HL-60/S4 treated with retinoic acid at 250 ng/mL for 4 days and 3 days (cell line): ENCODE data around the gene CAPN8.

Experiments
- in situ Hi-C: fragments of 300-500 bp; cut with MboI; formaldehyde crosslinking; loops from 2 replicates; pipeline ENCODE4 v1.7.0; 2022; ENCODE audit warnings: low sequenced_read_pairs

CAPN8 gene

DNA sequence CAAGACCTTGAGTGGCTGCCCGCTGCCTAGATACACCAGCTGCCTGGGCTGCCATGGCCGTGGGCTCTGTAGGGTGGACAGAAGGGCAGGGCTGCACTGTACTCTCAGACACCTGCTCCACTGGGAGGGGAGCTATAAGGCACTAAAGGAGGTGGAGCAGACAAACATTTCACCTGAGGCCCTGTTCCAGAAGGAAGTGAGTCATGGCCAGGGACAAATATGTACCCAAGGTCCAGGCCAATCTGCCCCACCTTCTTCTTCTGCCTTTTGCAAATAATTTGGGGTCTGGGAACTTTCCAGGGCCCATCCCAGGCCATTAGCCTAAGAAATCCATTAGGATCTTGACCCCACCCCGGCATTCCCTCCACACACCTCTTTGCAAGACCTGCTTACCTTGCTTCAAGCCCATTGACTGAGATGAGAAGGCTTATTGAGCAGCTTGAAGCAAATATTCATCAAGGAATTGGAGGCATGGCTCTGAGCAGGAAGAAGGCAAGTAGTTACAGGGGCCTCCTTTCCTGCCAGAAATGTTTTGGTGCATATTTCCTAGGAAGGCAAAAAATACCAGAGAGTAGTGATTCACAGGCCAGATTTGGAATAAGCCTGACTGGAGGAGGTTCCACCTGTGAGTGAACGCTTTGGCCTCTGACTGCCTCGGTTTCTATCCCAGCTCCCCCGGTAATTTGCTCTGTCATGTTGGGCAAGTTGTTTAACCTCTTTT is at the start of gene CAPN8:
CAPN8 (minus strand) TSS at position 110 of the 721 bp plus-strand sequence; CDS start at position 55, 55 bp downstream.
- in situ Hi-C loops: no loop called here

DNA sequence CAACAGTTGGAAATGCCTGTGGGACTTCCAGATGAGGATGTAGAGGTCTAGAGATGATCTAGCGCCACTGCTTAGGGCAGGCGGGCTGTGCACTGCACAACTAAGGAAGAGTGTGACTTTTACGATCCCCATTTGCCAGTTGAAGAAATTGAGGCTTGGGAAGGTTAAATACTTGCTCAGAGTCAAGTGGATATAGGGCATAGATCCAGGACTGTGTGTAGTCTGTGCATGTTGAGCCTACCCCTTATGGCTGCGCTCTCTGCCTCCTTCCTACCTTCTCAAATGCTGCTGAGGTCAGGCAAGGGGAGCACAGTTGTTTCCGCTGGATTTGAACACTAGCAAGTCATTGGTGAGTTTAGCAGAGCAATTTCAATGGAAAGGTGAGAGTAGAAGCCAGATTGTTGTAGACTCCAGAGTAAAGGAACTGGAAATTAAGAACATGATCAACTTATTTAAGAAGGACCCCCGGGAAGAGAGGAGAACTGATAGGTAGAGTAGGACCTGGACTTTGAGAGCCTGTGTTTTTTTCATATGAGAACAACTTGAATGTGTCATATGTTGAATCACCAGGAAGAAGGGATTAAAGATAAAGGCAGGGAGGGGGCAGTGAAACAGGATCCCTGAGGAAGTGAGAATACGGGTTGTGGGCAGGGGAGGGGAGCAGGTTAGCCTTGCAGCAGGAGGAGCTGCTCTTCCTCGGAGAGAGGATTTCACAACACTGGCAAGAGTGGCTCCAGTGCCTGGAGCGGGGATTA is 49.5 kb upstream of the CAPN8 start:
- in situ Hi-C loops: no loop called here

DNA sequence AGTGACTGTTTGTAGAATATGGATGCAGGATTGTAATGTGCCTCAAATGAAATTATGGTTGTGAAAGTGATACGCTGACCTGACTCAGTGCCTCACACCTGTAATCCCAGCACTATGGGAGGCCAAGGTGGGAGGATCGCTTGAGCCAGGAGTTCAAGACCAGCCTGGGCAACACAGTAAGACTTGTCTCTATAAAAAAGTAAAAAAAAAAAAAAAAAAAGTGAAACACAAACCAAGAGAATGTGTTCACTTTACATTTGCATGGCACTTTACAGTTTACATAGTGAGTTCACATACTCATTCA is 48.9 kb upstream of the CAPN8 start:
- in situ Hi-C loops: no loop called here

DNA sequence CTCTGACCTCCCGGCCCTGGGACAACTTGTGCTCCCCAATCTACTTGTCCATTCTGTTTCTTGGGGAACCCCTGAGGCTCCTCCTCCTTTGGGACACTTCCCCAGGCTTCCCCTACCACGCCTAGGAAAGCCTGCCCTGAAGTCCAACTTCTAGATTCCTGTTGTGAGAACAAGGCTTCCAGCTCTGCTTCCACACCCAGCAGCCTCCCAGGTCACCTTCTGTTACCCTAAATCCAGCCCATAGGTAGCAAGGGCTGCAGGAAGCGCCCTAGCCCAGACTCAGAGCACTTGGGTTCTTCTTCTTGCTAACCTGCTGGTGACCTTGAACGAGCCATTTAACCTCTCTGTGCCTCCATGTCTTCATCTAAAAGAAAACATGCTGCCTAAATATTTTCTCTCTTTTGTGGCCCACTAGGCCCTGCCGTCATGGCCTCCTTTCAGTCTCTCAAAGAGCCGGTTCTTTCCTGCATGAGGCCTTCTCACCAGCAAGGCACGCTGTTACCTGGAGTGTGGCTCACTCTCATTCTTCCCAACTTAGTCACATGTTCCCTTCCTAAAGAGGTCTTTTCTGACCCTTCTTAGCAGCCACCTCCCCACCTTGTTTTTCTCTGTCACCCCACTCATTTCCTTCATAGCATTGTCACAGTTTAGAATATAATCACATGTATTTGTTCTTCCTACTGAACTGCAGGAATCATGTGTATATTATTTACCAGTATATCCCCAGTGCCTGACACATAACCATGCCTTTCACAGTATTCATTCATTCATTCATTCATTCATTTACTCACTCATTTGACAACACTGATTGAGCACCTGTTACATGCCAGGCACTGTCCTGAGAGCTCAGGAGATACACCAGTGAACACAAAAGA is 48.3 kb upstream of the CAPN8 start:
- in situ Hi-C loops: no loop called here

DNA sequence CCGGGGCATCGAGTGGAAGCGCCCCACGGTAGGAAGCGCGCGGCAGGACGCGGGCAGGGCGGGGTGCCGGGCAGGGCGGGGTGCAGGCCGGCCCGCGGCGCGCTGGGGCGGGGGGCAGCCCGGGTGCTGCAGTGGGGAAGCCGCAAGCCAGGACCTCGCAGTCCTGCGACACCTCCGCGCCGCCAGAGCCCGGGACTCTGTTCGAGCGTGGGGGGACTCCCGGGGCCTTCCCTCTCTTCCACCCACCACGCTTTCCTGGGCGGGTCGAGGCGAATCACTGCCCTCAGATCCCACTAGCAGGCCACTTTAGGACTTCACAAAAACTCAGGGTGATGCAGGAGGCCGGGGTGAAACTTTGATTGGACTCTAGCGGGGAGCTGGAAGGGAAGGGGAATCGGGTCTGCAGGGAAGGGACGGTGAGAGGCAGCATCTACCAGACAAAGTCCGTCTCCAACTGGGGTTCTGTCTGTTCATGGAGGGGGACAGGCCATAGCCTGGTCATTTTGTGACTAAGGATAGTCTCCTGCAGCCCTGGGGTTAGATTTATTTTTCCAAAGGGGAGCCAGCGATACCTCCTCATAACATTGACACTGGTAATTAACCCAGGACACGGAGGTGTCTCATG is 47.5 kb upstream of the CAPN8 start:
- in situ Hi-C loops: no loop called here

DNA sequence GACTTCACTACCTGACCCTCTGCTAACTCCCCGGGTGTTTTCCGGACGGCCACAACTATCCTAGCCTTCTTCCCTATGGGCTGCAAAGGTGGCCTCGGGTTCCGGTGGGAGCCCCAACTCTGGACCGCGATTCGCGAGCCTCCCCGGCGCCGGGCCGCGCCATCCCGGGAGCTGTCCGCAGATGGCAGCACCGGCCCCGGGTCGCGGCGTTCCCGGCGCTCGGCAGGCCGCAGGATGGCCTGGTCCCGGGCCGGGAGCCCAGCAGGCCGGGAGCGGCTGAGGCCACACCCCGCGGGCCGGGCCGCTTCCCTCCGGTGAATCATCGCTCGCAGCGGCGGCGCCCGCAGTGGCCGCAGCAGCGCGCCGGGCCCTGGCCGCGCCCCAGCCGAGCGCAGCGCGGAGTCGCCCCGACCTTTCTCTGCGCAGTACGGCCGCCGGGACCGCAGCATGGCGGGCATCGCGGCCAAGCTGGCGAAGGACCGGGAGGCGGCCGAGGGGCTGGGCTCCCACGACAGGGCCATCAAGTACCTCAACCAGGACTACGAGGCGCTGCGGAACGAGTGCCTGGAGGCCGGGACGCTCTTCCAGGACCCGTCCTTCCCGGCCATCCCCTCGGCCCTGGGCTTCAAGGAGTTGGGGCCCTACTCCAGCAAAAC is 46.8 kb upstream of the CAPN8 start, which contains the start of gene CAPN2:
CAPN2 (plus strand) TSS at position 346 of the 656 bp plus-strand sequence; CDS start at position 448, 102 bp downstream.
- in situ Hi-C loops: no loop called here

DNA sequence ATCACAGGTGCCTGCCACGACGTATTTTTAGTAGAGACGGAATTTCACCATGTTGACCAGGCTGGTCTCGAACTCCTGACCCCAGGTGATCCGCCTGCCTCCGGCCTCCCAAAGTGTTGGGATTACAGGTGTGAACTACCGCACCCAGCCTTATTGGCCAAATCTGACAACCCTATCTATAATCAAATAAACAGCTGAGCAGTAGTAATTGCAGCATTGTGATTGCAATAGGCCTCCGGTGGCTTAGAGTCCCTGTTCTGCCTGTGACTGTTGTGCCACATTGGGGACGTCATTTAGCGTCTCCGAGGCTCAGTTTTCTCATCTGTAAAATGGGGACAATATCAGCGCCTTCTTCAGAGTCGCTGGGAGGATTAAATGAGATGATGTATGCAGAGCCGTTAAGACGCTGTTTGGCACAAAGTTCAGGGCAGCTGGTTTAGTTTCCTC is 46.3 kb upstream of the CAPN8 start:
- in situ Hi-C loops: no loop called here

DNA sequence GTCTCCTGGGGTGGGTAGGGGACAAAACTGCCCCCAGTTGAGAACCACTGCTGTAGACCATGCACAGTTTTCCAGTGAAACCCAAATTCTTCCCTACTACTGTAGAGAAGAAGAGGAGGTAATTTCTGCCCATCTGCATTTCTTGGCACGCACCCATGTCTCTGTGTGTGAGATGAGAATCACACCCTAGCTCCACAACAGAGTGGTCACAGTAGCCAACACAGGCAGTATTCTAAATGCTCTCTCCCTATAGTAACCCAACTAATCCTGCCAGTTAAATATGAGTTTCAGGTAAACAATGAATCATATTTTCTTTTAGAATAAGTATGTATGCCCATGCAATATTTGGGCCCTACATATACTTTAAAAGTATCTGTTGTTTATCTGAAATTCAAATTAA is 45.7 kb upstream of the CAPN8 start:
- in situ Hi-C loops: no loop called here

DNA sequence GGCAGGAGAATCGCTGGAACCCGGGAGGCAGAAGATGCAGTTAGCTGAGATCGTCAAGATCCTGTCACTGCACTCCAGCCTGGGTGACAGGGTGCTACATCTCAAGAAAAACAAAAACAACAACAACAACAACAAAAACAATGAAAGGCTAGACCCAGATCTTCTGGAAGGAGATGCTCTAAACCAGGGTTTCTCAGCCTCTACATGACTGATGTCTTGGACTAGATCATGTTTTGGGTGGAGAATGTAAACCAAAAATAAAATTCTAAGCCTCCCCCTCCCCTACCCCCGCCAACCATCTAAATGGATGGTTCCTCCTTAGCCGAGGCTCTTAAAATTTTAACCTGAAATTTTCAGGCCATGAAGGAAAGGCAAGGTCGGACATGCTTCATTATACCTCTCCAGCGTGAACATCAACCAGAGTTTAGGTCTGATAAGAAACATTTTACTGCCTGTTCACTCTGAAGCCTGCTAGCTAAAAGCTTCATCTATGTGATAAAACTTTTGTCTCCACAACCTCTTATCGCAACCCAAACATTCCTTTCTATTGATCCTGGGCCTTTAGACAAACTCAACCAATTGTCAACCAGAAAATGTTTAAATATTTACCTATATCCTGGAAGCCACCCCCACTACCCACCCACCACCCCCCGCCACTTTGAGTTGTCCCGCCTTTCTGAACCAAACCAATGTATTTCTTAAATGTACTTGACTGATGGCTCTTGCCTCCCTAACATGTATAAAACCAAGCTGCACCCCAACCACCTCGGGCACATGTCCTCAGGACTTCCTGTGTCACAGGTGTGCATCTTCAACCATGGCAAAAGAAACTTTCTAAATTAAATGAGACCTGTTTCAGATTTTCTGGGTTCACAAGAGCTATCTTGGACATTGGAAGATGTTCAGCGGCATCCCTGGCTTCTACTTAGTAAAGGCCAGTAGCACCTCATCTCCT is 45.0 kb upstream of the CAPN8 start:
- in situ Hi-C loops: no loop called here

DNA sequence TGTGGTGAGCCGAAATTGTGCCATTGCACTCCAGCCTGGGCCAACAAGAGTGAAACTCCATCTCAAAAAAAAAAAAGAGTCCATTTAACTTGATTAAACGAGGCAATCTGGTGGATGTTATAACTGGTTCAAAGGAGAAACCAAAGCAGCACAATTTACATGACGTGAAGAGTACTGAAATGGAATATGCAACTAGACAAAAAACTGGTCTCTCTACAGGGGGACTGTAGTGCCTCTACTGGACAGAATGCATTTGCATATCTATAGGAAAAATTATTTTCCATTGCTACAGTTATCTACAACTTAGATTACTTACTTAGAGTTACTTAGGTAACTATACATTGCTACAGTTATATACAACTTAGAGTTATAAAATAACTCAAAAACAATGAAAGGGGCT is 44.1 kb upstream of the CAPN8 start:
- in situ Hi-C loops: no loop called here

DNA sequence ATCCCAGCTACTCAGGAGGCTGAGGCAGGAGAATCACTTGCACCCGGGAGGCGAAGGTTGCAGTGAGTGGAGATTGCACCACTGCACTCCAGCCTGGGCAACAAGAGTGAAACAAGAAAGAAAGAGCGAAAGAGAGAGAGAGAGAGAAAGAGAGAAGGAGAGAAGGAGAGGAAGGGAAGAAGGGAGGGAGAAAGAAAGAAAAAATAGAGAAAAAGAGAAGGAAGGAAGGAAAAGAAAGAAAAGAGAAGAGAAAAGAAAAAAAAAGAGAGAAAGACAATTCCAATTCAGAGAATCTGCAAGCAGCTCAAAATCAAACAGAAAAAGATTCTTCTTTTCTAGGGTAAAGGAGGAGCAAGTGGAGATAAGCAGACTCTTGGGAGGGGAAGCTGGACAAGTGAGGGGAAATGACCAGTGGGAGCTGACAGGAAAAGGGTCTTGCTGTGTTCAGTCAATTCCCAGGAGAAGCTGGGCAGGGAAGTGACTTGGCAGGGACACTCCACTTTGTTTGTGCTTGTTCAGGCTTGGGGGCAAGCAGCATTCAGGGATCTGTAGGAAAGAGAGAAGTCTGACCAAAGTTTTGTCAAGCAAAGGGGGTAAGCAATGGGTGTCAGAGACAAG is 43.3 kb upstream of the CAPN8 start:
- in situ Hi-C loops: no loop called here

DNA sequence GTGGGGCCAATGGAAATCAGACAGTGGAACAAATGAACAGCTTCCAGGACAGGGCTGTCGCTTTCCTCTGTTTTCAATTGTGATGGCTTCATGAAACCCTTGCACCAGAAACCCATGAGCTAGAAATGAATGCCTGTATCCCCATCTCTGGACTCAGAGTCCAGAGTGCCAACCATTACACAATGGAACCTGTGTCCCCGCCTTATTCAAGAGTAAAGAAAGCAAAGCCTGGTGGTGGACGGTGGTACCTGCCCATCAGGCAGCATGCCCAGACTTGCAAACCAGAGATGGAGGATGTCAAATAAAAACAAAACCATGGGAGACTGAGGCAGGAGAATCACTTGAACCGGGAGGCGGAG is 42.5 kb upstream of the CAPN8 start:
- in situ Hi-C loops: no loop called here

DNA sequence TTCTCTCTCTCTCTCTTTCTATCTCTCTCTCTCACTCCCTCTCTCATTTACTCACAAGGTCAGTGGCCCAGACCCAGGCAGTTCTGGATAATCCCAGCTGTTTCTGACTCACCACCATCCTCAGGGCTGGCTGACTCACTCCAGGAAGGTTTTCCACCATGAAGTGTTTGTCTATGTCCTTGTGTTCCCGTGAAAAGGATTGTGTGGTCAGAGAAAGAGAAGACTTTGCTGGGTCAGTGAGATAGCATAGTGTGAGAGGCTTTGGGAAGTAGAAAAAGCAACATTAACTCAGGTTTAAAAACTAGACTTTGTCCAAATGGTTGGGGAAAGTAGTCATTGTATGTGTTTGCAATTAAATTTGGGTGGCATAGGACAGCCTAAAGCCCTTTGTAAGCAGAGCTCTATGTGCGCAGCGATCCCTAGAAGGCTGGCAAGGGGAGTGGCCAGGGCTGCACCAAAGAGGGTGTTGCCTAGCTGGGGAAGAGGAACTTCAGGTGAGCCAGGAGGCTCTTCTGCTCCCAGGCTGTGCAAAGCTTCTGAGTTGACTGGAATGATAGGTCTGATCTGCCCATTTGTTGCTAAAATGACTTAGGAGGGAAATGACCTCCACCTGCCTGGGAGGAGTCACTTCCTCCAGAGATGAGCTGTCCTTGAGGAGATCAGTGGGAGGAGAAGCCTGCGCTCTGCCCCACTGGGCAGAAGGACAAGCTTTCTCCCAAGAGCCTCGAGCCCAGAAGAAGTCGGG is 41.9 kb upstream of the CAPN8 start:
- in situ Hi-C loops: no loop called here

DNA sequence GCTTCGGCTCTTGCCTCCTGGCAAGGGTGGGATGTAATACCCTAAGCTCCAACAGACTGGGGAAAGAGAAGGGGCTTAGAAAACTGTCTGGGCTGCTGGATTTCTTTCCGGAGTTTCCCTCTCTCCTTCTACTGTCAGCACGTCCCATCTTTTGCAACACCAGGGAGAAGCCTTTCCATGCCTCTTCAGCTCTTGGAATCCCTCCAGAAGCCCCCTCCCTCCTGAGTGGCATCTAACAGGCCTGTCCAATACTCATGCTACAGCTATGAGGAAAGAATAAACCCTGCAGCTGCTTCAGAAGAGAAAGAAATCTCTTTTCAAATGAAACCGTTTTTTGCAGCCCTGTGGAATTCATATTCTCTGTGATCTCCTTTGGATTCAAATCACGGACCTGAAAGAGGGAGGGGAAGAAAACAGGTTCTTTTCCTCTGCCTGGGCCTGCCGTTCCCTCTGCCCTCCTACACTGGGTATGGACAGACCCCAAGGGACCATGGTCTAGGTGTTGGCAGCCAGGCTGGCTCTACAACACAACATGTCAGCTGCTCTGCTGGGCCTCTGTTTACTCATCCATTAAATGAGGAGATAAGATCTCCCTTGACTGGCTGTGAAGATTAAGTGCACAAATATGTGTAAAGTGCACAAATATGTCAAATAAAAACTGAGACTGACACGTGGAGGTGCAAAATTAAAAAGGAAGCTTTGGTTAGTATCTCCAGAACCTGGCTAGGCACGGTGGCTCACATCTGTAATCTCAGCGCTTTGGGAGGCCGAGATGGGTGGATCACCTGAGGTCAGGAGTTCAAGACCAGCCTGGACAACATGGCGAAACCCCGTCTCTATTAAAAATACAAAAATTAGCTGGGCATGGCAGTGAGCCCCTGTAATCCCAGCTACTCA is 40.8 kb upstream of the CAPN8 start:
- in situ Hi-C loops: no loop called here

DNA sequence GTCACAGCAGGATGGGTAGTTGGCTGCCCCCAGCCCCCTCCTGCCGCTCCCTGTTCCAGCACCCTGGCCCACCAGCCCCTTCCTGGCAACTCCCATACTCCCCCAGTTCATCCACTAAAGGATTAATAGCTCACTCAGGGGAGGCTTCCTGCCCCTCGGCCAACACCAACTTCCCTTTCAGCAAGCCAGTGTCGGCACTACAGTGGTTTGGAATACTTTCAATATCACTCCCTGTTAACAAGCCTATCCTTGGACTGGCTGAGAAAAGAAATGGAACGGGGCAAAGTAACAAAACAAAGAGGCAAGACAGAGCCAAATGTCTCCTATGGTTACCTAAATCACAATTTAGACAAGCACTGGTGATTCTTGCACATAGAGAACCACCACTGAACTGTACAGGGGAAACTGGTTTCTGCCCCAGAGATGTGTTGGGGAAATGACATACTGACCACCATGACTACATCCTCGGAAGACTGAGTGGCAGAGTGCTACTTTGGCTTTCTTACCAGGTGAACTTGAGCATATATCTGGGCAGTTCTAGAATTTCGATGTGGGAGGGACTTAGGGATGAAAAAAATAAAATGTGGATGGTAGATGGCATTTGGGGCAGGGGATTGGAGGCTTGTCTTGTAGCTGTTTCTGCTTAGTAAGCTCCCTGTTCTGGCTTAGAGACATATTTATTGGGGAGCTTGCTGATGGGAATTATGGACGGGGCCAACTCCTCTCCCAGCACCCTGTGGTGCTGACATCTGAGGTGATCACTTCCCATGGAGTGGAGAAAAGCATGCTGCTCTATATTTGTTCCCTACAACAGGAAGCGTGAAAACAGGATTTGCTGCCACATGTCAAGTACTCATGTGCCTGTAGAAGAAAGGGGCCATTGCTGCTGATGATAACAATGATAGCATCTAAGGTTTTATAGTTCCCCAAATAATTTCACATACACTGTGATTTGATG is 39.7 kb upstream of the CAPN8 start:
- in situ Hi-C loops: no loop called here

DNA sequence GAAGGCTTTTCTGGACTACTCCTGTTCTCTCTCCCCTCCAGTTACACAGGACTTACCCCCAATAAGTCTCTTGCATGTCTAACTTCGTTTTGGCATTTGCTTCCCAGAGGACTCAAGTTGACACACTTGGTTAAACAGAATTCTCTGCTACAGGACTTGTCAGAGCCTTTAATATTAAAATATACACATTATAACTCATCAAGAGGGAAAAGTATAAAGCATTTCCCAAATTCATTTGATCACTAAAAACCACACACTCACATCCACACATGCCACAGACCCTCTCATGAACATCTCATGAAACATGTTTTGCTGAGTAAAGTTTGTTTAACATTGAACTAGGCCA is 38.1 kb upstream of the CAPN8 start:
- in situ Hi-C loops: no loop called here
